ENCODE data around the gene IMPDH2.

IMPDH2 gene

DNA sequence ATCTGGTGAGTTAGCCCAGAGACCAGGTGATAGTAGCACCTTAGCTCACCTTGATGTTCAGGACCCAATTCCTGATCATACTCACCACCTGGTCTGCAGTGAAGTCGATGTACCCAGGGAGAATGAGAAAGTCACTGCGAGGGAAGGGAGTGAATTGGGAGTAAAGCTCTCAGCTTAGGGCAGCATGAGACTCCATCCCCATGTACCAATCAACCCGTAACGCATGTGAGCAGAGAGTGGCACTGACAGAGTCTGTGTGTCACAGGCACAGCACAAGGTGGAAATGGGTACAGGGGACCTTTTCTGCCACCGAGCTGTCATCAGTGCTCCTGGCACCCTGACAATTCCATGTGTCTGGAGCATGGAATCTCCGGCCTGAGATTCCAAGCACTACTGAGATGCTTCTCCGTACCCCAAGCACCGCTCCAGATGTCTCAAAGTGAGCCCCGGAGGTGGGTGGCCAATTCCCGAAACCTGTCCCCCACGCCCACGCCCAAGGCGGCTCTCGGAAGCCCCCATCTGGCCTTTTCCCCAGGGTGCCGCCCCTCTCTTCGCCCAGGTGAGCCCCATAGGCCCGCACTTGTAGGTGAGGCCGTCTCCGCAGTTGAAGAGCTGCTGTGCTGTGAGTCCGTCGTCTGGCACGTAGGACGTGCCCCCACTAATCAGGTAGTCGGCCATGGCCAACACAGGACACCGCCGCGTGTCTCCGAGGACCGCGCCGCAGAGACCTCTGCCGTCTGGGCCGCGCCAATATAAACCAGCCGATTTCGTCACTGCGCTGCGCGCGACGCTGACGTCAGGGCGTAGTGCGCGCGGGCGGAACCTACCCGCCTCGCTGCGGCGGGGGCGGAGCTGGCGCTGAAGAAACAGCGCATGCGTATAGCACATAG is at the start of gene IMPDH2:
TSS of gene IMPDH2 (minus strand) at position 726 of the 890 bp plus-strand sequence. CDS start at position 678, 48 bp downstream.
- DNase-seq (ENCODE audit: extremely low read depth in 1 of 2, low read depth in 1 of 2): peak; percentile 74 to 87

DNA sequence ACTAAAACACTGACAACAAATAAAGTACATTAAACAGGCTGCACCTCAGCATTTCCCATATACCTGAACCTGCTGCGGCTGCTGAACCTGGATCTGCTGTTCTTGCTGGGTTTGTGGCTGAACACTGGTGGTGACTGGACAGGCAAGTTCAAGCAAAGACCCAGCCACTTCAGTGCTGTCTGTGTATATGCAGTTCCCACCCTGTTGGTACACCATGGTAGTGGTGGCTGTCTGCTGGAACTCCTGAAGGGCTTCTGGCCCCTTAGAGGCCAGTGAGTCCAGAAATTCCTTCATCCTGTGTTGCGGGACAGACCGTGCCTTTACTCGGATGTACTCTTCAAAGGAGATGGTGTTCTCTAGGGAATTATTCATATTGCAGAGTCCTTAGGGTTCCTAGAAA is 47.4 kb upstream of the IMPDH2 start:
- DNase-seq (ENCODE audit: extremely low read depth in 1 of 2, low read depth in 1 of 2): no peak

DNA sequence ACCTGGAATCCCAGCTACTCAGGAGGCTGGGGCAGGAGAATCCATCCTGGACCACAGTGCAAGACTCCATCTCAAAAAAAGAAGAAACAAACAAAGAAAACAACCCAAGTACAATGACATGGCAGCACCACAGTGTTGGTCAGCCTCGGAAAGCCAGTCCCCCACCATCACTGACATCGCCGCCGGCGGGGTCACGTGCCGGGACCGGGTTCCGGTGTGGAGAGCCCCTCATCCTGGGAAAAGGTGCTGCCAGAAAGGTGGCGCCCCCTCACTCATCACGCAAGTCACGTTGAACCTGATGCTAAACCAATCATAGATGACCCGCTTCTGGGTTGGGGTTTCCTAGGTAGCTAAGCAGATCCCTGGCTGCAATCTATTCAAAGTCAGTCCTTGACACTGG is 46.9 kb upstream of the IMPDH2 start:
- no peak for DNase-seq (ENCODE audit: extremely low read depth in 1 of 2, low read depth in 1 of 2)

DNA sequence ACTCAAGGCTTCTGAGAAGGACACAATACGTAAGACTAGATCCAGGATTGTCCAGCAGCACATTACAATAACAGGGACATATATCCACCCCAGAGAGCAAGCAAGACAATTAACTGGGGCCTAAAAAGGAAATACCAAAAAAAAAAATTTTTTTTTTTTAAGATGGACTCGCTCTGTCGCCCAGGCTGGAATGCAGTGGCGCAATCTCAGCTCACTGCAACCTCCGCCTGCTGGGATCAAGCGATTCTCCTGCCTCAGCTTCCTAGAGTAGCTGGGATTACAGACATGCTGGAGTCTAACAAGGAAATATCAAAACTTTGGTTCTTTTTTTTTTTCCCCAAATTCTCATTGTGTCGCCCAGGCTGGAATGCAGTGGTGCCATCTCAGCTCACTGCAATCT is 28.8 kb upstream of the IMPDH2 start:
- DNase-seq (ENCODE audit: extremely low read depth in 1 of 2, low read depth in 1 of 2): no peak

DNA sequence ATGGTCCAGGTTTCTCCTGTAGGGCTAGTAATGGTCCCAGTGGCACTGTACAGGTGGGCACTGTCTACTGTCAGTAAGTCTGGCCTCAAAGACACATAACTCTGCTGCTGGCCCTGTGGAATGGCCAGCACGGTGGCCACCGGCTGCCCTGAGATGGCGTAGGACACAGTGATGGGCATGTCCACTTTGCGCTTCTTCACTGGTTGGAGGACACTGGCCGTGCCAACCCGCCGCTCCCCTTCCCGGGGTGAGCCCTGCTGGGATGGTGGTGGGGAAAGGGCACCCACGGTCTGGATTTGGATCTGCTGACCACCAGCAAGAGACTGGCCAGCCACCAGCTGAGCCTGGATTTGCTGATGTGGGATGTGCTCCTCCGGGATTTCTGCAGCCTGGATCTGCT is 28.1 kb upstream of the IMPDH2 start:
- DNase-seq (ENCODE audit: extremely low read depth in 1 of 2, low read depth in 1 of 2): no peak

DNA sequence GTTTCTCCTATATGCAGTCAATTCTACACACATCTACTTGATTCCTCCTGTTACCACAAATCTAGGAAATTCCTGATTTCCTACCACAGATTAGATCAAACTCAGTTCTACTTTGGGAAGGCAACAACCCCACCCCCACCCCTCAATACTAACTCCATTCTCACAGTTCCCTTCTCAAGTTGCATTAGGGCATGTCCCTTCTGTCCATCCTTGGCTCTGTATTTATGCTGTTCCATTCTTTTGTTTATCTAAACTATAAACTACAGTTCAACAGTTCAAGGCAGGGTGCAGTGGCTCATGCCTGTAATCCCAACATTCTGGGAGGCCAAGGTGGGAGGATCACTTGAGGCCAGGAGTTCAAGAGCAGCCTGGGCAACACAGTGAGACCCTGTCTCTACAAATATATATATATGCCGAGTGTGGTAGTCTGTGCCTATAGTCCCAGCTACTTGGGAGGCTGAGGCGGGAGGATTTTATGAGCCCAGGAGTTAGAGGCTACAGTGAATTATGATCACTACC is 25.2 kb upstream of the IMPDH2 start:
- DNase-seq (ENCODE audit: extremely low read depth in 1 of 2, low read depth in 1 of 2): no peak

DNA sequence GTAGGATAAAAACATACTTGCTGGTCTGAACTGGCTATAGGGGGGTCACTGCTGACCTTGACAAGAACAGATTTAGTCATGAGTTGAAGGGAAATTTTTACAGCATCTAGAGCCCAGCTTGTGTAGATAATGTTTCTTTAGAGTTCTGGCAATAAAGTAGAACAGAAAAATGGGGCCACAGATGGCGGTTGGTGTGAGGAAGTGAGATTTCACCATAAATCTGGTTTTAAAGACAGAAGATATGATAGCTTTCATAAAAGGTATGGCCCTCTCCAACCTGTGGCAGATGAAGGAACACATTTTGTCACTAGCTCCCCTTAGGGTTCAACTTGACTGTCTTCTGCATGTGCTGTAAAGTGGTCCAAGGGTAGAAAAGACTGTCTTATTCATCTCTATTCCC is 24.3 kb upstream of the IMPDH2 start:
- no peak for DNase-seq (ENCODE audit: extremely low read depth in 1 of 2, low read depth in 1 of 2)

DNA sequence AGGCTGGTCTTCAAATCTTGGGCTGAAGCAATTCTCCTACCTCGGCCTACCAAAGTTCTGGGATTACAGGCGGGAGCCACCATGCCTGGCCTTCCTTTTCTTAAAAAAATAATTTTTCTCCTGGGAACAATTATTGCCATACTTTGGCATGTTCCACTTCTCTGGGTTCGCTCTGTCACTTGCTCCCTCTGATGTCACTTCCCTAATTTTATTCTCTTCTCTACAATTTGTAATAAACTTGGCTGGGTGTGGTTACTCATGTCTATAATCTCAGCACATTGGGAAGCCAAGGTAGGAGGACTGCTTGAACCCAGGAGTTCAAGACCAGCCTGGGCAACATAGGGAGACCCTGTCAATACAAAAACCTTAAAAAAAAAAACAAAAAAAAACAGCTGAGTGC is 6.1 kb upstream of the IMPDH2 start:
- no peak for DNase-seq (ENCODE audit: extremely low read depth in 1 of 2, low read depth in 1 of 2)

DNA sequence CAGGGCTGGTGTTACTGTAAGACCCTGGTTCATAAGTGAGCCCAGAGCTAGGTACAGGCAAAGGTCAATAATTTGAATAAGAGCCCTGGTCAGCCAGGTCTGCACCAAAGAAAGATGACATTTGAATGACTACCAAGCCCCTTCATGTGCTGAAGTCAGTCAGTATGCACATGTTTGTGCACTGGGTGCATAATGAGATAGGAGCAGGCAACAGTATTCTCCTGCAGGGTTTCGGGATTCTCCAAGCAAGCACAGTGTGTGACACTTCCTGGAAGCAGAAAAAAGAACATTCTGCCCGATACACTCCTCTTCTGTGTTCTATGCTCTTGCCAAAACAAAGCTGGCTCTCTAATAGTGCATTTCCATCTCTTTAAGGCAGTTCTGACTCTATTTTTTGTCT is 5.5 kb upstream of the IMPDH2 start:
- no peak for DNase-seq (ENCODE audit: extremely low read depth in 1 of 2, low read depth in 1 of 2)

DNA sequence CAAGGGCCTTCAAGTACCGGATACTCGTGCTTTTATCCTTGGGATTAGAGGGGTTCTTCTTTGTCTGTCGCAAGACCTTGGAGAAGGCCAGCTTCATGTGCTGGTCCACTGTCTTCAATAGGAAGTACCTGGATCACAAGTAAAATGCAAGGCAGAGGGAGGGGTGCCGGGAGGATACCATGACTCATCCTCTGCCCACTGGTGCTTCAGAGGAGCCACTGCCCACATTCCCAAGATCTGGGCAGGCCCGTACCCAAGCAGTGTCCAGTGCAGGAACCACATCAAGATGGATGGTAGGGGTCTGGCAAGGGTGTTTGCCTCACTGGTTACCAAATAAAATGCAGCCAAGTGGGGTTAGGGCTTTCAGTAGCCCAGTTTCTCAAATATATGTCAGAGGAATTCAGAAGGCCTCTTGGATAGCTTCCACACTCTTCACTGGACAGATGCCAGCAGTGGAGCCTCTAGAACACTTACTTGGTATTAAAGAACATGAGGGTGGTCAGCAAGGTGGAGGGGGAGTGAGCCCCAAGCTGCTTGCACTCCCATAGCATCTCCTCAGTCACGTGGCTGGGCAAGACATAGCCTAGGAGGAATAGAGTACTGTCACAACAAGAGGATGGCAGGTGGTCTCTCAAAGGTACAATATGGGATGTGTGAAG is 3.6 kb upstream of the IMPDH2 start:
- no peak for DNase-seq (ENCODE audit: extremely low read depth in 1 of 2, low read depth in 1 of 2)

DNA sequence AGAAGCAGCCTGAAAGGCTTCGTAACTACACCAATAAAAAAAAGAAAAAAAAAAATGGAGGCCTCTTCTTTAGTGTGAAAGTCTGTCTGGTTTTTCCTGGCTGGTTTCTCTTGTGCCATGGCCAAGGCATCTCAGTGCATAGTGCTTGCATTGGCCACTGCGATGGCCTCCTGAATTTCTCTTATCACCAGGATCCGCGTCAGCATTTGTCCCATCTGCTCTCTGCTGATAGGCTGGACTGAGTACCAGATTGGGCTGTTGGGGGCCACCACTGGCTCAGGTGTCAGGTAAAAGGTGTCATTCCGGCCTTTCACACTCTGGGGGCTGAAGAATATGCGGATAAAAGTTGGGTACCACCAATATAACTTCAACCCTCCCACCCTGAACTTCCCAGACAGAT is 1.1 kb upstream of the IMPDH2 start:
- DNase-seq (ENCODE audit: extremely low read depth in 1 of 2, low read depth in 1 of 2): no peak

DNA sequence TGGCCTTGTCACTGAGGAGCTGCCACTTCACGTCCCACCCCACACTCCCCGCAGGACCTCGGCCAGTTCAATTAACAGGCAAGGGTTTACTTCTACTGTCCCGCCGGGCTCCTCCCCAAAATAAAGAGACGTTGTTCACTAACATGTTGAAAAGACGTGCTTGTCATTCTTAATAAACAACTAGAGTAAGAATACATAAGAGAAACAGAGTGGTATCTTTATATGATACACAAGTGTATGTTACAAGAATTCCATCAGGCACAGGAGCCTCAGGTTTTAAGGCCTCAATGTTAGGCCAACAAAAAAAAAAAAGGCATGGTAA is 326 bp upstream of the IMPDH2 start:
- no peak for DNase-seq (ENCODE audit: extremely low read depth in 1 of 2, low read depth in 1 of 2)

DNA sequence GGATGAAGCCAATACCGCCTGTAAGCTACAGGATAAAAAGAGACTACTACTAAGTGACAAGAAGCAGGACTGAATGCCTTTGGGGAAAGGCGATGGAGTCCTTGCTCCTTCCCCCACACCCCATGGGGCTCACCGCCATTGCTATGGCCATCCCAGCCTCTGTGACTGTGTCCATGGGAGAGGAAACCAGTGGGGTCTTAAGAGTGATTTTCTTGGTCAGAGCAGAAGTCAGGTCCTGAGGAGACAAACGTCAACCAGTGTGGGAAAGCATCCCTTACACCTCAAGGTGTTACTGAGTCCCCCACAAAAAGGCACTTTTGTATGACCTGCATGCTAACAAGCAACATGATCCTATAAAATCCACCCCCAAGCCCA is 913 bp downstream of the IMPDH2 start:
- DNase-seq (ENCODE audit: extremely low read depth in 1 of 2, low read depth in 1 of 2): no peak

DNA sequence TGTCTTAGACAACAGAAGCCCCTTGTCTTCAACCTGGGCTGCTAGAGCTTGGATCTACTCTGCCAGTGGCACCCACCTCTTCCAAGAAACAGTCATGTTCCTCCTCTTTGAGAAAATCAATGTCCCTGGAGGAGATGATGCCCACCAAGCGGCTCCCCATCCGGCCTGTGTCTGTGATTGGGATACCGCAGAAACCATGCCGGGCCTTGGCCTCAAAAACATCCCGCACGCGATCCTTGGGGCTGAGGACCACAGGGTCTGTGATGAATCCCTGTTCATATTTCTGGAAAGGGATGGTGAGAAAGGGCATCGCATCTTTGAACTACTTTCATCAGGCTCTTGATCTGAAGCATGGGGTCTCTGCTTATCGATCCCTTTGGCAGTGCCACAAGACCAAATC is 1.6 kb downstream of the IMPDH2 start:
- DNase-seq (ENCODE audit: extremely low read depth in 1 of 2, low read depth in 1 of 2): no peak

DNA sequence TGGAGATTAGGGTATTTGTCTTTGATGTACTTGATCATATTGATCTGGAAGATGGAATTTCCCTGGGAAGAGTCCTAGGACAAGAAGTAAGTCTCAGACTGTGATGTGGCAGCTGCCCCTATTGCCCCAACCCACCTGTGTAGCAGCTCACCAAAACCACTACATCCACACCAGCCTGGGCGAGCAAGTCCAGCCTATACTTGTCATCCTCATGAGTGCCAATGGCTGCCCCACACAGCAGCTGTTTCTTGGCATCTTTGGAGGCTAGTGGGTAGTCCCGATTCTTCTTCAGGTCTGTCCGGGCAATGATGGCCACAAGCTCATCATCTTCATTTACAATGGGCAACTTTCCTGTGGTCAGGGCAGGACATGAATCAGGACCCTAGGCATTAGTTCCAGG is 2.7 kb downstream of the IMPDH2 start:
- DNase-seq (ENCODE audit: extremely low read depth in 1 of 2, low read depth in 1 of 2): no peak

DNA sequence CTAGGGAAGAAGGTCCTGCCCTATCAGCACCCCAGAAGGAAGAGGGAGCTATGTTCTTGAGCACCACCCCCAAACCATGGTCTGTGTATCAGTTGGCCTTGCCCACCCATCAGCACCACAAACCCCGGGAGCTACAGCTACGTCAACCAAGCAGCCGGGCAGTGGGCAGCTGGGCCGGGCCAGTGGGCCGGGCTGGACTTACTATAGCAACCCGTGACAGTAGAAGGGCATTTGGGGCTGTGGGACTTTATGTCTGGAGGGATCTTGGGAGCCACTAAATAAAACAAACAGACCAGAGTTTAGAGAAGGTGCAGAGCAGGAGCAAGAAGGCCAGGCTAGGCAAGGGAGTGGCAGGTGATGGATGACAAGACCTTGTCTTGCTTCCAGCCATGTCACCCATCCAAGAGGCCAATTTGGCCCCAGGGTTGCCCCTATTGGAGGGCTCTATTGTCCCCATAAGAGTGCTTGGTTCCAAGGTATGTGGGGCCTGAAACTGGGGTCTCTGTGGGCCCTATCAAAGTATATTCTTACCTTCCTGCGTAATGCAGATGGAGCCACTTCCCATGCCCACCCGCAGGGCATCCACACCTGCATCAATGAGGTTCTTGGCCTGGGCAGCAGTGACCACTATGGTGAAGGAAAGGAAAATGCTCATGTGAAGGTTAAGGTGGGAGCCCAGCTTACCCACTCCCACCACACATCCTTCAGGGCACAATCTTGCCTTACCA is 3.2 kb downstream of the IMPDH2 start:
- no peak for DNase-seq (ENCODE audit: extremely low read depth in 1 of 2, low read depth in 1 of 2)

DNA sequence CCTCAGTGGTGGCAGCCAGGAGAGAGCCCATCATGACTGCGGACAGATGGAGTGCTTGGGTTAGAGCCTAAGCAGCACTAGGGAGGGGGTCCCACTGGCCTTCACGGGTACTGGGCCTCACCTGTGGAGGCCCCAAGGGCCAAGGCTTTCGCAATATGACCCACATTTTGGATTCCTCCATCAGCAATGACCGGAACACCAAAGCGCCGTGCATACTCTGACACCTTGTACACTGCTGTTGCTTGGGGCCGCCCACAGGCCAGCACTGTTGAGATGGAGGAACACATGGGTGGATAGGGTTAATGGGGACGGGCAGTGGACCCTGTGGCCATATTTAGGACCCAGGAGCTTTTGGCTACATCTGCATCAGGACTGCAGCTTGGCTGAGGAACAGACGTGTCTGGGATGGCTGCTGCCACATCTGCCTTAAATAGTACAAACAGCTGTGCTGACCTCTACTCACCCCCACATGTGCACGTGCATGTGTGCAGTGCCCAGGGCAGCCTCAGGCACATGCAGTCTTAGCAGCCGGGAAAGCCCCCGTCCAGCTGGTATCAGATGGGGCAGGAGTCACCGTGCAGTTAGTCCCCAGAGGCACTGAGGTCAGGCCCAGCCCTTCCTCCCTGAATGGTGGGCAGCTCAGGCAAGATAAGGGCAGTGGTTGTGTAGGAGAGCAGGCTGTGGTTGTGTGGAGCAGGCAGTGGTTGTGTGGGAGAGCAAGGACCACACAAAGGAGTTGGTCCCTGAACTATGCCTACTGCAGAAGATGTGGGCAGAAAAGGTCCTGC is 4.0 kb downstream of the IMPDH2 start:
- no peak for DNase-seq (ENCODE audit: extremely low read depth in 1 of 2, low read depth in 1 of 2)

DNA sequence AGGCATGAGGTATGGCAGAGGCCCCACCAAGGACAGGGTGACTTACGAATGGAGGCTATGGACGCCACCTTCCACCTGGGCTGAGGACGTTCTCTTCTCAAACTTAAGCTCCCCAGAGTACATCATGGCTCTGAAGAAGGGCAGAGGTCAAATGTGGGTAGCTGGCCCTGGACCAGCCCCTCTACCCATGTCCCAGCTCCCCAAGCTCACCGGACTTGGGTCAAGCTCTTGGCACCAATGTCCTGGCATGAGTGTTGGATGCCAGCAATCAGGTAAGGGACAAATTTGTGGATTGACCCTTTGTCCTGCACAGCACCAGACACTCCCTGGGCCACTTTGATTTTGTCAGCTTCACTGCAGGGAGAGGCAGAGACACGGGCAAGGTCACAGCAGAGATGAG is 4.7 kb downstream of the IMPDH2 start:
- no peak for DNase-seq (ENCODE audit: extremely low read depth in 1 of 2, low read depth in 1 of 2)

DNA sequence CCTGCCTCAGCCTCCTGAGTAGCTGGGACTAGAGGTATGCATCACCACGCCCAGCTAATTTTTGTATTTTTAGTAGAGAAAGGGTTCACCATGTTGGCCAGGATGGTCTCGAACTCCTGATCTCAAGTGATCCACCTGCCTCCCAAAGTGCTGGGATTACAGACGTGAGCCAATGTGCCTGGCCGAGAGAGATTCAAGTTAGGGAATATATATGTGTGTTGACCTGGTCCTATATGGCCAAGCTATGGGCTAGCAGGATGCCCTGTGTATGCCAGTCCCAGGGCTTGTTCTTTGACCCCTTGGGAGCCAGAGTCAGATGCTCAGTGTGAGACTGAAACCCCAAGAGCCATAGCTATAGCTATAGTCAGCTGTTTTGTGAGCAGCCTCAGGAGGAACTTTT is 5.4 kb downstream of the IMPDH2 start:
- no peak for DNase-seq (ENCODE audit: extremely low read depth in 1 of 2, low read depth in 1 of 2)

DNA sequence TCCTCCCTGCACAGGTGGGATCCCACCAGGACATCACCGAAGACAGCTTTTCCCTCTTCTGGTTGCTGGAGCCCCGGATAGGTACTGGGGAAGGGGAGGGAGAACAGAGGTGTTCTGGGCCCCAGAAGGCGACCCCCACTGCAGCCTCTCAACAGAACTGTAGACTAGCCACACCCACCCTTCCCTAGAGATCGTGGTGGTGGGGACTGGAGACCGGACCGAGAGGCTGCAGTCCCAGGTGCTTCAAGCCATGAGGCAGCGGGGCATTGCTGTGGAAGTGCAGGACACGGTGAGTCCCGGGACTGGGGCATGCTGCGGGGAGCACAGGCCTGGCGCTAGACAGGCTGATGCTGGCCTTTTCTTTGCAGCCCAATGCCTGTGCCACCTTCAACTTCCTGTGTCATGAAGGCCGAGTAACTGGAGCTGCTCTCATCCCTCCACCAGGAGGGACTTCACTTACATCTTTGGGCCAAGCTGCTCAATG is 6.5 kb downstream of the IMPDH2 start:
- no peak for DNase-seq (ENCODE audit: extremely low read depth in 1 of 2, low read depth in 1 of 2)
